Mucosa of descending colon (tissue), 3 donors: ENCODE measurements around the gene IMMP2L. TPM values are rescaled to one million over a fixed set of nuclear protein-coding genes. Genes with fewer than 3 reads are reported as not detected.
"Not testable (repeated sequence)": the region's sequence is repeated elsewhere in the genome, so short reads cannot be mapped to it uniquely, and the experiment has no call there.

Source experiments
- ATAC-seq: fragments of 200-7000 bp; cut with Tn5 transposase; one replicate; pipeline ENCODE4 v1.9.1; 2020; ENCODE audit warnings: mild to moderate bottlenecking, moderate library complexity
- DNase-seq, 3 donors: peaks; one replicate each; pipeline ENCODE4 v3.0.0-alpha.2; 2020
- H3K36me3 ChIP-seq: fragments of 200-600 bp; one replicate; pipeline ENCODE4 v1.8.0; 2021; ENCODE audit warnings: low read depth, mild to moderate bottlenecking
- H3K4me1 ChIP-seq: fragments of 200-600 bp; one replicate; pipeline ENCODE4 v1.8.0; 2021; ENCODE audit warnings: low read depth, mild to moderate bottlenecking
- H3K4me3 ChIP-seq: fragments of 200-600 bp; one replicate; pipeline ENCODE4 v1.8.0; 2021; ENCODE audit warnings: mild to moderate bottlenecking
- H3K9me3 ChIP-seq: fragments of 200-600 bp; one replicate; pipeline ENCODE4 v1.8.0; 2021; ENCODE audit warnings: mild to moderate bottlenecking
- CTCF ChIP-seq: fragments of 200-600 bp; IDR thresholded peaks from one replicate; pipeline ENCODE4 v1.8.0; 2022; ENCODE audit warnings: antibody characterized with exemption, mild to moderate bottlenecking
- intact Hi-C, 2 donors: fragments of 100-400 bp; cut with DNase I in 1 of 2; cut with micrococcal nuclease in 1 of 2; formaldehyde crosslinking; loops; one replicate each; pipeline versions ENCODE4 v1.11.0 to v1.11.1; 2022; cut with DNase I, micrococcal nuclease
- total RNA-seq, 3 donors: library from RNA; stranded (reverse); fragmentation: NEBNext Ultra II Directional in 2 of 3; extraction: Animal tissue kit (Norgen Biotek cat#: 25700) in 2 of 3; gene quantifications; one replicate each; pipeline versions ENCODE4 v1.2.1 to v1.2.4, GENCODE V29; 2021 to 2023
- donor health status: DM: no; HTN: no; CAD: no; lungs with moderate emphysema.
- donor health status: DM: no; HTN: no; CAD: no.
- donor health status: DM: no; HTN: yes; CAD: no.

The IMMP2L gene
- total RNA-seq, 3 donors from 2014 or later, result 12.1 to 20.7 (median 17.7) TPM

DNA sequence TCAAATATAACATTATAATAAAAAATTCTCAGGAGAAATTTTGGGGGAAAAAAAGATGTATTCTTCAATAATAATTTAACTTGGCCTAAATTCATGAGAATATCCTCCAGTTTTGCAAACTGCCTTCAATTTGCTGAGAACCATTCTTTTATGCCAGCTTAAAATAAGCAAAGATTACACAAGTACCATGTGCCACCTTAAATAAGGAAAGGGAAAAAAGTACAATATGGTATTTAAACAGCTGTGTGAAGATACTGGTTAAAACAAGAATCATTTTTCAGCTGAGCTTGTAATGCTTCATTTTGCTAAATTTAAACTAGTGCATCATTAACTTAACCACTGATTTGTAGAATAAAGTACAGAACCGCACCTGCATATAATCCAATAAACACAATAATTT, 253.6 kb downstream of the IMMP2L start:
- H3K4me3 ChIP-seq, result no peak overlapping the region
- DNase-seq (no peak), ATAC-seq (no peak)
- no peaks in the 10 kb centered on the region for H3K36me3 ChIP-seq
- no peaks in the 10 kb centered on the region for H3K4me1 ChIP-seq
- no peak for TF ChIP-seq CTCF
- intact Hi-C loops, result no loop called here
- H3K9me3 ChIP-seq, result no peaks in the 10 kb centered on the region

- H3K4me3 ChIP-seq, result no peak overlapping the region
- no peaks in the 10 kb centered on the region for H3K36me3 ChIP-seq
- ATAC-seq (no peak), DNase-seq (no peak)
- intact Hi-C loops, result no loop called here
- TF ChIP-seq CTCF, result no peak
- H3K9me3 ChIP-seq, result no peaks in the 10 kb centered on the region
- H3K4me1 ChIP-seq, result no peaks in the 10 kb centered on the region
These were observed 260.4 kb downstream of the IMMP2L start for GRCh38 chr7:111301891-111302290.

DNA sequence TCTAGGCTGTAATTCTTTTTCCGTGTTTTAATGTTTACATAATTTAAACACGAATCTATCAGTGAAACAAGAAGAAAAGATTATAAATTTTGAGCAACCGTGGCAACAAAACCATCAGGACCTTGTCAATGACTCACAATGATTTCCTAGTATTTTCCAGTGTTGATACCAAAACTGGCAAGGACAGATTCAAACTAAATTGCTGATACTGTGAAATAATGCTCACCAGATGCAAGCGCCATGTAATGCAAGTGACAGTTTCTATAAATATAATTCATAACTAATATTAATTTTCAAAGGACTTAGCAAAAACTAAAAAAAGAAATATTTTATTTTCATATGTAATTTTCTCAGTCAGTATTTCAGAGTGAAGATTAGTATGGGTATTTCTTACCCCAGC, 267.8 kb downstream of the IMMP2L start:
- Histone ChIP-seq H3K36me3 (no peaks in the 10 kb centered on the region), H3K9me3 (no peaks in the 10 kb centered on the region), H3K4me3 (no peak overlapping the region), H3K4me1 (no peaks in the 10 kb centered on the region)
- DNase-seq (no peak), ATAC-seq (no peak)
- intact Hi-C loops, result no loop called here
- TF ChIP-seq CTCF, result no peak

GRCh38 chr7:111292026-111292470, 270.2 kb downstream of the IMMP2L start:
- no peak for ATAC-seq
- TF ChIP-seq CTCF, result no peak
- no peak overlapping the region for H3K4me3 ChIP-seq
- no peaks in the 10 kb centered on the region for H3K9me3 ChIP-seq
- intact Hi-C loops, result no loop called here
- DNase-seq, result no peak
- no peaks in the 10 kb centered on the region for H3K4me1 ChIP-seq
- H3K36me3 ChIP-seq, result no peaks in the 10 kb centered on the region

DNA sequence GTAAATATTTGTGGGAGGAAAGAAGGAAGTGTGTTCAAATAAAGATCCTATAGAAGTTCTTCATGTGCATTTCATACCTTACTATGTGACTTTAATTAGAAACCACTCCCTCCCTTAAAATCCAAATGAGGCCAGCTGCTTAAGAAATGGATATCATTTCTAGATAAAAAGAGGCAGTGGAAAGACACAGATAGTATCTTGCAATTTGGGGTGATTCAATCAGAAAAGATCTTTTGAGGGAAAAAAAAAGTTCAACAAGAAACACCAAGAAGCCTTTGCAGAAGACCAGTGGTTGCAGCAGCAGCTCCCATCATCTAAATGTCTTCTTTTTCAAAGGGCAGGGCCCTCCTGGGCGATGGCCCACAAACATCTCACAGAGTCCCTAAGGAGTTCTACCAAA, 271.3 kb downstream of the IMMP2L start:
- no peak for TF ChIP-seq CTCF
- DNase-seq (no peak), ATAC-seq (no peak)
- no peak overlapping the region for H3K4me3 ChIP-seq
- no peaks in the 10 kb centered on the region for H3K36me3 ChIP-seq
- no peaks in the 10 kb centered on the region for H3K9me3 ChIP-seq
- no peaks in the 10 kb centered on the region for H3K4me1 ChIP-seq
- intact Hi-C loops, result no loop called here

- Histone ChIP-seq H3K4me1 (no peaks in the 10 kb centered on the region), H3K9me3 (no peaks in the 10 kb centered on the region), H3K4me3 (no peak overlapping the region), H3K36me3 (no peaks in the 10 kb centered on the region)
- no peak for ATAC-seq
- intact Hi-C loops, result no loop called here
- no peak for TF ChIP-seq CTCF
- no peak for DNase-seq
These were observed 271.9 kb downstream of the IMMP2L start for GRCh38 chr7:111290419-111290818.

GRCh38 chr7:111288441-111288840, 273.9 kb downstream of the IMMP2L start:
- intact Hi-C loops, DNase-seq: not testable (repeated sequence)

More at GRCh38 chr7:111288441-111288840, 273.9 kb downstream of the IMMP2L start:
- not testable (repeated sequence) for H3K4me3 ChIP-seq, ATAC-seq, H3K9me3 ChIP-seq, H3K36me3 ChIP-seq, H3K4me1 ChIP-seq
